GM23248 (cell line): ENCODE results near the gene COL26A1.

Source experiments
- EZH2 ChIP-seq: fragments of 200-600 bp; sonication (generic); IDR thresholded peaks from 2 replicates; pipeline ENCODE4 v1.6.1; 2018; ENCODE audit warnings: antibody characterized with exemption, mild to moderate bottlenecking; ENCODE audit not compliant: insufficient read depth, poor library complexity, severe bottlenecking
- EZH2phosphoT487 ChIP-seq: fragments of 200-600 bp; sonication (generic); IDR thresholded peaks from 2 replicates; pipeline ENCODE4 v1.6.1; 2018; ENCODE audit warnings: antibody characterized with exemption, moderate library complexity, mild to moderate bottlenecking, low read depth; ENCODE audit not compliant: insufficient read depth

- TF ChIP-seq EZH2, result no peak
- TF ChIP-seq EZH2phosphoT487, result no peak
Measured at GRCh38 chr7:101557978-101558741, 195.5 kb downstream of the COL26A1 start.
